Measurements from ENCODE around the gene NFKBIB. TPM values are rescaled to one million over a fixed set of nuclear protein-coding genes. Genes with fewer than 3 reads are reported as not detected.

The NFKBIB gene
- total and polyA plus RNA-seq, 9 donors: 3.2 to 21.6 (median 13.2) TPM

- Histone ChIP-seq H3K27me3 (no peaks in the 10 kb centered on the region), H3K27ac (no peak overlapping the region), H3K4me3 (no peak overlapping the region), H3K36me3 (no peaks in the 10 kb centered on the region), H3K9me3 (no peaks in the 10 kb centered on the region), H3K4me1 (ENCODE audit: insufficient read depth) (no peaks in the 10 kb centered on the region)
- TF ChIP-seq POLR2A (IDR thresholded peaks at IDR 0.05): no peak
- TF ChIP-seq, protein P1, sequence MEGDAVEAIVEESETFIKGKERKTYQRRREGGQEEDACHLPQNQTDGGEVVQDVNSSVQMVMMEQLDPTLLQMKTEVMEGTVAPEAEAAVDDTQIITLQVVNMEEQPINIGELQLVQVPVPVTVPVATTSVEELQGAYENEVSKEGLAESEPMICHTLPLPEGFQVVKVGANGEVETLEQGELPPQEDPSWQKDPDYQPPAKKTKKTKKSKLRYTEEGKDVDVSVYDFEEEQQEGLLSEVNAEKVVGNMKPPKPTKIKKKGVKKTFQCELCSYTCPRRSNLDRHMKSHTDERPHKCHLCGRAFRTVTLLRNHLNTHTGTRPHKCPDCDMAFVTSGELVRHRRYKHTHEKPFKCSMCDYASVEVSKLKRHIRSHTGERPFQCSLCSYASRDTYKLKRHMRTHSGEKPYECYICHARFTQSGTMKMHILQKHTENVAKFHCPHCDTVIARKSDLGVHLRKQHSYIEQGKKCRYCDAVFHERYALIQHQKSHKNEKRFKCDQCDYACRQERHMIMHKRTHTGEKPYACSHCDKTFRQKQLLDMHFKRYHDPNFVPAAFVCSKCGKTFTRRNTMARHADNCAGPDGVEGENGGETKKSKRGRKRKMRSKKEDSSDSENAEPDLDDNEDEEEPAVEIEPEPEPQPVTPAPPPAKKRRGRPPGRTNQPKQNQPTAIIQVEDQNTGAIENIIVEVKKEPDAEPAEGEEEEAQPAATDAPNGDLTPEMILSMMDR (IDR thresholded peaks at IDR 0.05): no peak
- no peak for TF ChIP-seq EP300 (IDR thresholded peaks at IDR 0.05)
- intact Hi-C loops (cut with DNase I): loop anchor here in 2 of 4 donors (10.0 kb wide), 3 partner anchors 373 to 513 kb away; partner anchors contain the start of gene FAM98C (in 1 of the 2)
- WGBS, 3 donors: 44 to 61% (median 49%) methylated on average over 13 of the region's 13 CpGs
- DNase-seq: peak in 1 of 5 donors; percentile 36
Observed at GRCh38 chr19:38917921-38918491, 18.2 kb downstream of the NFKBIB start.

- H3K27ac ChIP-seq: no peak overlapping the region
- peak in 1 of 5 donors; percentile 24 for DNase-seq
- intact Hi-C loops (cut with DNase I): loop anchor here in 2 of 4 donors (10.0 kb wide), 3 partner anchors 374 to 514 kb away; partner anchors contain the start of gene FAM98C (in 1 of the 2)
- 79 to 91% (median 82%) methylated on average over 9 to 10 of the region's 10 CpGs for WGBS, 3 donors
- H3K9me3 ChIP-seq: no peaks in the 10 kb centered on the region
- H3K4me3 ChIP-seq: no peak overlapping the region
- TF ChIP-seq, protein P1 (IDR thresholded peaks at IDR 0.05): no peak
- TF ChIP-seq POLR2A (IDR thresholded peaks at IDR 0.05): no peak
- no peak for TF ChIP-seq EP300 (IDR thresholded peaks at IDR 0.05)
- no peaks in the 10 kb centered on the region for H3K36me3 ChIP-seq
- no peaks in the 10 kb centered on the region for H3K27me3 ChIP-seq
- H3K4me1 ChIP-seq (ENCODE audit: insufficient read depth): no peaks in the 10 kb centered on the region
Observed at GRCh38 chr19:38918526-38918925, 18.8 kb downstream of the NFKBIB start.

DNA sequence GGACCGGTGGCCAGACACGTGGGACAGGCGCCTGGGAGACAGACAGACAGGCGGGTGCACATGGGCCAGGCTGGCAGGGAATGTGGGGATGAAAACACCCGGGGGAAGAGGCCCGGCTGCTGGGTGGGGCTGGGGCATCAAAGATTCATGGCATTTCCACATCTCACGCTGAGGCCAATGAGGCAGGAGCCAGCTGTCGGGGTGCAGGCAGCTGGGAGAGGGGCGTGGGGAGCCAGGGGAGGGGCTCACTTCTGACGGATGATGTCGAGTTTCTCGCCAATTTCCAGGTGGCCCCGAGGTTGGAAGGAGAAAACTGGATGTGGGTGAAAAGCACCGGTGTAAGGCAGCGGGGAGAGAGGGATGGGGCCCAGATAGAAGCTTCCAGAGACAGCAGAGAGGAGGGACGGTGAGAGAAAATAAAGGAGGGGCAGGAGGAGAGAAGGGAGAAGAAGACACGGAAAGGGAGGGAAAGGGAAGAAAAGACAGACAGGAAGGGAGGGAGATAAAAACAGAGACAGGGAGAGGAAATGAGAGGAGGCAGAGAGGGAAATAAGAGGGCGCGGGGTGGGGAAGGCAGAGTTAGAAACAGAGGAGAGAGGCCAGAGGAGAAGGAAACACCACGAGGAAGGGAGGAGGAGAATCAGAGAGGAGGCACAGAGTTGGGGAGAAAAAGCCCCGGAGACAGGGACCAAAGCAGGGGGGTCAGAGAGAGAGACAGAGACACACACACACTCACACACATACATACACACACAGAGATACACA lies 20.2 kb downstream of the NFKBIB start:
- intact Hi-C loops (cut with DNase I): loop anchor here in 2 of 4 donors (10.0 kb wide), 3 partner anchors 375 to 515 kb away; partner anchors contain the start of gene FAM98C (in 2 of the 2)
- H3K27ac ChIP-seq: no peak overlapping the region
- H3K36me3 ChIP-seq: no peaks in the 10 kb centered on the region
- H3K4me1 ChIP-seq (ENCODE audit: insufficient read depth): no peaks in the 10 kb centered on the region
- no peaks in the 10 kb centered on the region for H3K9me3 ChIP-seq
- WGBS, 3 donors: 38 to 55% (median 50%) methylated on average over 17 to 21 of the region's 21 CpGs
- no peak for DNase-seq
- H3K4me3 ChIP-seq: no peak overlapping the region
- TF ChIP-seq, protein P1 (IDR thresholded peaks at IDR 0.05): no peak
- TF ChIP-seq POLR2A (IDR thresholded peaks at IDR 0.05) (no peak), EP300 (IDR thresholded peaks at IDR 0.05) (no peak)
- H3K27me3 ChIP-seq: no peaks in the 10 kb centered on the region

DNA sequence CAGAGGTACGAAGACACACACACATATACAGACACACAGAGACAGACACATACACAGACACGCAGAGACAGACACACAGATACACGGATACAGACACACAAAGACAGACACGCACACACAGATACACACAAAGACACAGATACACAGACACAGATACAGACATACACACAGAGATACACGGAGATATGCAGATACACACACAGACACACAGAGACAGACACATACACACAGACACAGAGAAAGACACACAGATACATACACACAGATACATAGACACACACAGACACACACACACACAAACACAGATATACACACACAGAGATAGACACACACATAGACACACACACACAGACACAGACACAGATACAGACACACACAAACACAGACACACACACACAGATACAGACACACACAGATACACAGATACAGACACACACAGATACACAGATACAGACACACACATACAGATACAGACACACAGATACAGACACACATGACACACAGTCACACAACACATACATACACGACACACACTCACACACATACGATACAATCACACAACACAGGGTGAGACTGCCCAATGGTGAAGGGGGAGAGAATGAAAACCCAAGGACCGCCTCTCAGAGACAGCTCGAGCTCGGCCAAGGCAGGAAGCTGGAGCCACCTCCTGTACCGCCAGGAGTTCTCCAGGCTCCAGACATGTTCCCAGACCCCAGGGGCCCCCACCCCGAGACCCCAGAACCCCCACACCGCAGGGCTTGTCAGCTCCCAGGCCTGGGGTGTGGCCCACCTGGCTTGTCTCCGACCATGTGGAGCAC lies 21.0 kb downstream of the NFKBIB start:
- TF ChIP-seq, protein P1 (IDR thresholded peaks at IDR 0.05): no peak
- no peak for TF ChIP-seq POLR2A (IDR thresholded peaks at IDR 0.05)
- no peak for TF ChIP-seq EP300 (IDR thresholded peaks at IDR 0.05)
- intact Hi-C loops (cut with DNase I): loop anchor here in 1 of 4 donors (10.0 kb wide), 1 partner anchor 516 kb away; the partner anchor contains the start of gene FAM98C
- Histone ChIP-seq H3K27ac (no peak overlapping the region), H3K4me1 (ENCODE audit: insufficient read depth) (no peaks in the 10 kb centered on the region), H3K36me3 (no peaks in the 10 kb centered on the region), H3K4me3 (no peak overlapping the region), H3K27me3 (no peaks in the 10 kb centered on the region), H3K9me3 (no peaks in the 10 kb centered on the region)
- WGBS, 3 donors: 64 to 68% (median 68%) methylated on average over 14 of the region's 14 CpGs
- DNase-seq: no peak

Measured in ovary (tissue), 9 donors.